OCI-LY3 (cell line): ENCODE results near the gene FKBP5.

ENCODE experiments used
- EZH2phosphoT487 ChIP-seq: fragments of 200-600 bp; shearing (Covaris generic); IDR thresholded peaks from 2 replicates; pipeline ENCODE4 v1.6.1; 2018; ENCODE audit warnings: antibody characterized with exemption, mixed run types, low read depth
- TF ChIP-seq, protein P1 (sequence below): fragments of 200-600, 300-600 bp; sonication (generic); IDR thresholded peaks from 2 replicates; pipeline ENCODE4 v1.5.1; 2014; ENCODE audit warnings: antibody characterized with exemption, low read length, low read depth

DNA sequence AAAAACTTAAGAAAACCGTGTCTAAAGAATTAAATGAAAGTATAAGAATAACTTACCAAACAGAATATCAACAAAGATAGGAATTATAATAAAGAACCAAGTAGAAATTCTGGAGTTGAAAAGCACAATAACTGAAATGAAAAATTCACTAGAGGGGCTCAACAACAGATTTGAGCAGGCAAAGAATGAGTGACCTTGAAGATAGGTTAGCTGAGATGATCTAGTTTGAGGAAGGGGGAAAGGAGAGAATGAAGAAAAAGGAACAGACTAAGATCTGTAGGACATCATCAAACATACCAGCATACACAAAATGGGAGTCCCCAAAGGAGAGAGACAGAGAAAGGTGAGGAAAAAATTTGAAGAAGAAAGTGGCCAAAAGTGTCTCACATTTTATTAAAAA, 138.3 kb downstream of the FKBP5 start:
- TF ChIP-seq, protein P1, sequence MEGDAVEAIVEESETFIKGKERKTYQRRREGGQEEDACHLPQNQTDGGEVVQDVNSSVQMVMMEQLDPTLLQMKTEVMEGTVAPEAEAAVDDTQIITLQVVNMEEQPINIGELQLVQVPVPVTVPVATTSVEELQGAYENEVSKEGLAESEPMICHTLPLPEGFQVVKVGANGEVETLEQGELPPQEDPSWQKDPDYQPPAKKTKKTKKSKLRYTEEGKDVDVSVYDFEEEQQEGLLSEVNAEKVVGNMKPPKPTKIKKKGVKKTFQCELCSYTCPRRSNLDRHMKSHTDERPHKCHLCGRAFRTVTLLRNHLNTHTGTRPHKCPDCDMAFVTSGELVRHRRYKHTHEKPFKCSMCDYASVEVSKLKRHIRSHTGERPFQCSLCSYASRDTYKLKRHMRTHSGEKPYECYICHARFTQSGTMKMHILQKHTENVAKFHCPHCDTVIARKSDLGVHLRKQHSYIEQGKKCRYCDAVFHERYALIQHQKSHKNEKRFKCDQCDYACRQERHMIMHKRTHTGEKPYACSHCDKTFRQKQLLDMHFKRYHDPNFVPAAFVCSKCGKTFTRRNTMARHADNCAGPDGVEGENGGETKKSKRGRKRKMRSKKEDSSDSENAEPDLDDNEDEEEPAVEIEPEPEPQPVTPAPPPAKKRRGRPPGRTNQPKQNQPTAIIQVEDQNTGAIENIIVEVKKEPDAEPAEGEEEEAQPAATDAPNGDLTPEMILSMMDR: no peak
- TF ChIP-seq EZH2phosphoT487: no peak
